Measurements from ENCODE around the gene RAB20. TPM values are rescaled to one million over a fixed set of nuclear protein-coding genes. Genes with fewer than 3 reads are reported as not detected.

RAB20 gene
- 0.89 to 1.7 TPM (median 1.1 TPM) in 5 replicates for total RNA-seq (2022; extraction: Qiagen RNA extraction; ENCODE audit: low read depth)

GRCh38 chr13:110561344-110562035, at the start of gene RAB20:
RAB20 (minus strand) TSS chr13:110561722; CDS start chr13:110561519, 203 bp downstream.

Other genes with a start within 250 kb of the RAB20 start
- gene NAXD, start 53.8 kb upstream of the RAB20 start, total RNA-seq (2022; extraction: Qiagen RNA extraction; ENCODE audit: low read depth) = 14.1 to 18.5 TPM (median 17.4 TPM) in 5 replicates
- 45.4 to 58.4 TPM (median 55.5 TPM) in 5 replicates for gene CARS2, start 144.4 kb upstream of the RAB20 start, total RNA-seq (2022; extraction: Qiagen RNA extraction; ENCODE audit: low read depth)
- 9.8 to 14.6 TPM (median 12.2 TPM) in 5 replicates for gene ING1, start 152.0 kb upstream of the RAB20 start, total RNA-seq (2022; extraction: Qiagen RNA extraction; ENCODE audit: low read depth)

All from A549 treated with RU486 at 1 μM for 4 hours (cell line).